IPS-15b (cell line): ENCODE data around the gene SAP25.
"Not testable (repeated sequence)": the region's sequence is repeated elsewhere in the genome, so short reads cannot be mapped to it uniquely, and the experiment has no call there.

Source experiments
- H3K27me3 ChIP-seq: one replicate; pipeline ENCODE4 v1.6.1; 2013; ENCODE audit warnings: low read length; ENCODE audit not compliant: control insufficient read depth, insufficient read depth
- H3K36me3 ChIP-seq: one replicate; pipeline ENCODE4 v1.6.1; 2013; ENCODE audit warnings: low read length; ENCODE audit not compliant: control insufficient read depth, insufficient read depth
- H3K4me1 ChIP-seq: one replicate; pipeline ENCODE4 v1.6.1; 2013; ENCODE audit warnings: mild to moderate bottlenecking, low read length; ENCODE audit not compliant: control insufficient read depth, insufficient read depth
- H3K4me3 ChIP-seq: one replicate; pipeline ENCODE4 v1.5.1; 2013; ENCODE audit warnings: low read depth, low read length
- H3K9ac ChIP-seq: one replicate; pipeline ENCODE4 v1.6.1; 2013; ENCODE audit warnings: low read depth, mild to moderate bottlenecking, low read length
- H3K9me3 ChIP-seq: one replicate; pipeline ENCODE4 v1.6.1; 2013; ENCODE audit warnings: mild to moderate bottlenecking, low read length; ENCODE audit not compliant: control insufficient read depth, insufficient read depth

SAP25 gene

GRCh38 chr7:100546129-100546925, 27.4 kb downstream of the SAP25 start:
- Histone ChIP-seq H3K4me1 (peaks cover 29% of the 10 kb centered on the region), H3K4me3 (no peak overlapping the region), H3K9ac (no peak overlapping the region), H3K9me3 (no peaks in the 10 kb centered on the region), H3K27me3 (no peaks in the 10 kb centered on the region), H3K36me3 (no peaks in the 10 kb centered on the region)

GRCh38 chr7:100545360-100546128, 28.2 kb downstream of the SAP25 start:
- Histone ChIP-seq H3K9ac (no peak overlapping the region), H3K9me3 (no peaks in the 10 kb centered on the region), H3K4me3 (no peak overlapping the region), H3K4me1 (peaks cover 33% of the 10 kb centered on the region), H3K36me3 (no peaks in the 10 kb centered on the region), H3K27me3 (no peaks in the 10 kb centered on the region)

- Histone ChIP-seq H3K4me1 (peaks cover 36% of the 10 kb centered on the region), H3K9ac (no peak overlapping the region), H3K36me3 (no peaks in the 10 kb centered on the region), H3K27me3 (peaks cover 4% of the 10 kb centered on the region), H3K9me3 (no peaks in the 10 kb centered on the region), H3K4me3 (no peak overlapping the region)
Observed at GRCh38 chr7:100544967-100545359, 28.7 kb downstream of the SAP25 start.

GRCh38 chr7:100544386-100544785, 29.3 kb downstream of the SAP25 start:
- Histone ChIP-seq H3K27me3 (peaks cover 6% of the 10 kb centered on the region), H3K9ac (no peak overlapping the region), H3K4me3 (no peak overlapping the region), H3K36me3 (no peaks in the 10 kb centered on the region), H3K4me1 (peaks cover 37% of the 10 kb centered on the region), H3K9me3 (no peaks in the 10 kb centered on the region)

GRCh38 chr7:100543586-100543985, 30.1 kb downstream of the SAP25 start:
- no peaks in the 10 kb centered on the region for H3K36me3 ChIP-seq
- H3K9me3 ChIP-seq = no peaks in the 10 kb centered on the region
- peaks cover 6% of the 10 kb centered on the region for H3K27me3 ChIP-seq
- no peak overlapping the region for H3K4me3 ChIP-seq
- peaks cover 37% of the 10 kb centered on the region for H3K4me1 ChIP-seq
- no peak overlapping the region for H3K9ac ChIP-seq

GRCh38 chr7:100541309-100541708, 32.4 kb downstream of the SAP25 start:
- H3K9ac ChIP-seq, H3K36me3 ChIP-seq, H3K9me3 ChIP-seq, H3K4me3 ChIP-seq, H3K27me3 ChIP-seq: not testable (repeated sequence)
- peaks cover 37% of the 10 kb centered on the region for H3K4me1 ChIP-seq

GRCh38 chr7:100540073-100540723, 33.5 kb downstream of the SAP25 start:
- no peak overlapping the region for H3K9ac ChIP-seq
- H3K4me3 ChIP-seq = peak overlapping the region; percentile 79
- H3K27me3 ChIP-seq = peaks cover 6% of the 10 kb centered on the region
- no peaks in the 10 kb centered on the region for H3K9me3 ChIP-seq
- H3K36me3 ChIP-seq = no peaks in the 10 kb centered on the region
- H3K4me1 ChIP-seq = peaks cover 30% of the 10 kb centered on the region

GRCh38 chr7:100539436-100540006, 34.2 kb downstream of the SAP25 start:
- Histone ChIP-seq H3K9me3 (no peaks in the 10 kb centered on the region), H3K4me3 (peak overlapping the region; percentile 79), H3K36me3 (no peaks in the 10 kb centered on the region), H3K27me3 (peaks cover 6% of the 10 kb centered on the region), H3K4me1 (peaks cover 25% of the 10 kb centered on the region), H3K9ac (no peak overlapping the region)

- peaks cover 6% of the 10 kb centered on the region for H3K27me3 ChIP-seq
- no peaks in the 10 kb centered on the region for H3K9me3 ChIP-seq
- no peaks in the 10 kb centered on the region for H3K36me3 ChIP-seq
- H3K9ac ChIP-seq = no peak within 1 kb of the TSS
- peak within 1 kb of the TSS; percentile 93 for H3K4me3 ChIP-seq
- H3K4me1 ChIP-seq = peaks cover 24% of the 10 kb centered on the region
Observed at GRCh38 chr7:100538654-100539435, 34.9 kb downstream of the SAP25 start, which contains the start of gene AGFG2. TSS of gene AGFG2 (plus strand) at chr7:100539203. CDS start at chr7:100539347, 144 bp downstream.

- peak overlapping the region; percentile 93 for H3K4me3 ChIP-seq
- no peaks in the 10 kb centered on the region for H3K36me3 ChIP-seq
- peaks cover 6% of the 10 kb centered on the region for H3K27me3 ChIP-seq
- no peak overlapping the region for H3K9ac ChIP-seq
- H3K4me1 ChIP-seq = peaks cover 19% of the 10 kb centered on the region
- H3K9me3 ChIP-seq = no peaks in the 10 kb centered on the region
Observed at GRCh38 chr7:100538348-100538653, 35.4 kb downstream of the SAP25 start.

GRCh38 chr7:100536695-100537094, 37.0 kb downstream of the SAP25 start:
- not testable (repeated sequence) for H3K4me3 ChIP-seq, H3K27me3 ChIP-seq, H3K9me3 ChIP-seq, H3K9ac ChIP-seq, H3K36me3 ChIP-seq
- H3K4me1 ChIP-seq = peaks cover 12% of the 10 kb centered on the region
